HG02610 (cell line): ENCODE measurements around the gene CFAP90.

Source experiments
- ATAC-seq: cut with Tn5 transposase; IDR thresholded peaks from one replicate; pipeline ENCODE4 v1.9.1; 2021; ENCODE audit warnings: mild to moderate bottlenecking, moderate library complexity; ENCODE audit not compliant: unreplicated experiment

The CFAP90 gene

DNA sequence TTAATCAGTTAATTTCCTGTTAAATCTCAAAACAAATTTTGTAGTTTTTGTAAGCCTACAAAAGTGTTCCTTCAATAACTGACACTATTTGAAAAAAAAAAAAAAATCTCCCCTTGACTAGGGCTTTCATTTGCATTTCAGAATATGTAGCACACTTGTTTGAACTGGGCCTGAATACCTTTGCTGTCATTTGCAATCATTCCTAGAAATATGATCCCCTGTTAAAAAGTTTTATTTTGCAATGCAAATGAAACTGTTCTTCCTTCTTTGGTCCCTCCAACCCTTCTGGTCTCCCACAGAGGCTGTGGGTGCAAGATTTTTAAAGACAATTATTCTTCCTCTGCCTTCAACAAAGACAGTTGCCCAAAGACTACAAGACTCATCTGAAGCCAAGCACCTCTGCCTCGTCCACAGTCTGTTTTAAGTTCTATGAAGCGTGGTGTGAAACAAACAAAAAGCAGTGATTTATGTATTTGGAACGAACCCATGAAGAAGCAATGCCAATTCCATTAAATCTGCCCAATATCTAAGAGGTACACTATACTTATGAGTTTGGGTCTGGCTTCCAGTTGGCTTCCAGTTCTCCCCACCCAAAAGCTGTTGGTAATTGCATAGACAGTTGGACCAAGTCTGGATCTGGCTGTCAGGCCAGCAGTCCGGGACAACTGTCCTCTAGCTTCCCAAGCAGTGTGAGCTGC is 66.1 kb downstream of the CFAP90 start:
- ATAC-seq, result no peak

GRCh38 chr5:7781899-7782298 is 69.0 kb downstream of the CFAP90 start:
- no peak for ATAC-seq
